IMR-90 (cell line): ENCODE data around the gene RNF130. TPM values are rescaled to one million over a fixed set of nuclear protein-coding genes. Genes with fewer than 3 reads are reported as not detected.

Experiments
- ATAC-seq: fragments of 200-7000 bp; cut with Tn5 transposase; 2 replicates; pipeline ENCODE4 v1.9.1; 2020; ENCODE audit warnings: low read depth, mild to moderate bottlenecking, moderate library complexity
- BruUV-seq: library from RNA; stranded (reverse); fragments of 400-500 nt; replicated peaks from 2 replicates; lab custom pipeline; 2021; lab: Mats Ljungman, UMichigan
- CTCF ChIA-PET: fragments of 300-600 bp; formaldehyde crosslinking; extraction: SDS; loops from one replicate; lab custom pipeline; 2021; ENCODE audit warnings: antibody characterized with exemption; lab: Yijun Ruan, JAX
- POLR2A ChIA-PET: fragments of 300-600 bp; sonication (Branson Sonifier 250); formaldehyde crosslinking; loops from one replicate; lab custom pipeline; 2022; ENCODE audit warnings: antibody characterized with exemption; ENCODE audit not compliant: unreplicated experiment; lab: Charles Lee
- DNase-seq: peaks from one replicate; pipeline ENCODE4 v3.0.0; 2013
- H2AFZ ChIP-seq: replicated peaks from 2 replicates; pipeline ENCODE3; 2013; ENCODE audit warnings: low read length, mild to moderate bottlenecking; ENCODE audit not compliant: poor library complexity
- H2AK5ac ChIP-seq: 2 replicates; pipeline ENCODE4 v1.6.1; 2013; ENCODE audit warnings: low read depth, low read length, inconsistent platforms
- H2AK9ac ChIP-seq: replicated peaks from 2 replicates; pipeline ENCODE3; 2013; ENCODE audit warnings: mild to moderate bottlenecking, low read depth, low read length, moderate library complexity; ENCODE audit not compliant: poor library complexity
- H2BK120ac ChIP-seq: 2 replicates; pipeline ENCODE4 v1.6.1; 2013; ENCODE audit warnings: low read depth, low read length, inconsistent platforms
- H2BK15ac ChIP-seq: 3 replicates; pipeline ENCODE4 v1.6.1; 2013; ENCODE audit warnings: low read depth, low read length, inconsistent platforms
- H2BK20ac ChIP-seq: 2 replicates; pipeline ENCODE4 v1.6.1; 2013; ENCODE audit warnings: low read depth, mild to moderate bottlenecking, inconsistent platforms, low read length, moderate library complexity
- H2BK5ac ChIP-seq: 2 replicates; pipeline ENCODE4 v1.6.1; 2013; ENCODE audit warnings: mild to moderate bottlenecking, low read depth, low read length, inconsistent platforms; ENCODE audit not compliant: poor library complexity, severe bottlenecking
- H3K14ac ChIP-seq: replicated peaks from 2 replicates; pipeline ENCODE4 v1.6.1; 2013; ENCODE audit warnings: low read depth, low read length, inconsistent platforms
- H3K18ac ChIP-seq: 2 replicates; pipeline ENCODE4 v1.6.1; 2013; ENCODE audit warnings: low read depth, low read length, control low read depth
- H3K23ac ChIP-seq: 2 replicates; pipeline ENCODE4 v1.6.1; 2013; ENCODE audit warnings: low read depth, low read length, inconsistent platforms
- H3K27ac ChIP-seq: 2 replicates; pipeline ENCODE4 v1.5.1; 2013; ENCODE audit warnings: mild to moderate bottlenecking, control low read depth, low read length; ENCODE audit not compliant: insufficient read depth
- H3K27me3 ChIP-seq: 2 replicates; pipeline ENCODE4 v1.6.1; 2013; ENCODE audit warnings: low read length; ENCODE audit not compliant: control insufficient read depth, insufficient read depth
- H3K36me3 ChIP-seq: 2 replicates; pipeline ENCODE4 v1.6.1; 2013; ENCODE audit warnings: low read length, mixed read lengths; ENCODE audit not compliant: control insufficient read depth, insufficient read depth
- H3K4ac ChIP-seq: 2 replicates; pipeline ENCODE4 v1.6.1; 2013; ENCODE audit warnings: low read depth, low read length, inconsistent platforms
- H3K4me1 ChIP-seq: 2 replicates; pipeline ENCODE4 v1.6.1; 2013; ENCODE audit warnings: low read length, mixed read lengths; ENCODE audit not compliant: control insufficient read depth, insufficient read depth
- H3K4me2 ChIP-seq: 2 replicates; pipeline ENCODE4 v1.6.1; 2013; ENCODE audit warnings: low read depth, mild to moderate bottlenecking, control low read depth, low read length, moderate library complexity
- H3K4me3 ChIP-seq: 2 replicates; pipeline ENCODE4 v1.5.1; 2013; ENCODE audit warnings: low read depth, mild to moderate bottlenecking, control low read depth, low read length, moderate library complexity; ENCODE audit not compliant: insufficient read depth
- H3K56ac ChIP-seq: 2 replicates; pipeline ENCODE4 v1.6.1; 2013; ENCODE audit warnings: low read length, inconsistent platforms; ENCODE audit not compliant: insufficient read depth; ENCODE audit errors: extremely low read depth
- H3K79me1 ChIP-seq, 2 experiments: 2 replicates each; pipeline ENCODE4 v1.6.1; 2013; ENCODE audit warnings: low read length in 2 of 2, inconsistent platforms in 1 of 2, low read depth in 1 of 2
- H3K9ac ChIP-seq: 2 replicates; pipeline ENCODE4 v1.6.1; 2013; ENCODE audit warnings: low read depth, low read length, control low read depth
- H3K9me1 ChIP-seq: 2 replicates; pipeline ENCODE4 v1.6.1; 2013; ENCODE audit warnings: low read length, inconsistent platforms; ENCODE audit not compliant: insufficient read depth
- H3K9me3 ChIP-seq: 2 replicates; pipeline ENCODE4 v1.6.1; 2013; ENCODE audit warnings: low read length; ENCODE audit not compliant: control insufficient read depth, insufficient read depth
- H4K20me1 ChIP-seq: 2 replicates; pipeline ENCODE4 v1.6.1; 2013; ENCODE audit warnings: low read length, inconsistent platforms; ENCODE audit not compliant: insufficient read depth
- H4K5ac ChIP-seq: 2 replicates; pipeline ENCODE4 v1.6.1; 2013; ENCODE audit warnings: mild to moderate bottlenecking, low read depth, low read length, control low read depth
- H4K8ac ChIP-seq, 2 experiments: 2 replicates each; pipeline ENCODE4 v1.6.1; 2013; ENCODE audit warnings: low read depth in 2 of 2, low read length in 2 of 2, control low read depth in 1 of 2, inconsistent platforms in 1 of 2
- H4K91ac ChIP-seq: 2 replicates; pipeline ENCODE4 v1.6.1; 2013; ENCODE audit warnings: low read depth, low read length, inconsistent platforms; ENCODE audit not compliant: insufficient read depth
- BHLHE40 ChIP-seq: fragments of 150-350 bp; IDR thresholded peaks from 2 replicates; pipeline ENCODE4 v1.6.1; 2016; ENCODE audit warnings: mild to moderate bottlenecking, low read depth, low read length
- CHD1 ChIP-seq: IDR thresholded peaks from 2 replicates; pipeline ENCODE4 v1.6.1; 2012; ENCODE audit warnings: low read depth, low read length, improper control_type of control experiment
- MAFK ChIP-seq: IDR thresholded peaks from 2 replicates; pipeline ENCODE4 v1.6.1; 2012; ENCODE audit warnings: low read depth, low read length, improper control_type of control experiment
- MAZ ChIP-seq: IDR thresholded peaks from 2 replicates; pipeline ENCODE4 v1.6.1; 2012; ENCODE audit warnings: low read depth, mild to moderate bottlenecking, low read length, improper control_type of control experiment, moderate library complexity, borderline replicate concordance
- MXI1 ChIP-seq: IDR thresholded peaks from 2 replicates; pipeline ENCODE4 v1.6.1; 2012; ENCODE audit warnings: low read depth, mild to moderate bottlenecking, low read length, moderate library complexity, borderline replicate concordance
- NFE2L2 ChIP-seq: fragments of 150-350 bp; IDR thresholded peaks from 2 replicates; pipeline ENCODE4 v1.6.1; 2016; ENCODE audit warnings: low read depth, mild to moderate bottlenecking, low read length
- POLR2A ChIP-seq: IDR thresholded peaks from 2 replicates; pipeline ENCODE4 v1.6.1; 2012; ENCODE audit warnings: mild to moderate bottlenecking, low read depth, low read length
- RCOR1 ChIP-seq: IDR thresholded peaks from 2 replicates; pipeline ENCODE4 v1.6.1; 2012; ENCODE audit warnings: mild to moderate bottlenecking, low read length, improper control_type of control experiment; ENCODE audit not compliant: insufficient replicate concordance
- RFX5 ChIP-seq: IDR thresholded peaks from 2 replicates; pipeline ENCODE4 v1.8.0; 2012; ENCODE audit warnings: low read depth, mild to moderate bottlenecking, low read length, moderate library complexity
- SMC3 ChIP-seq: fragments of 150-350 bp; IDR thresholded peaks from 2 replicates; pipeline ENCODE4 v1.6.1; 2016; ENCODE audit warnings: low read depth, mild to moderate bottlenecking, antibody characterized with exemption, low read length, moderate library complexity
- WGBS, 2 experiments: methylation state at CpG; one replicate each; pipeline versions ENCODE4 v1.1.5 to v1.1.7; 2013; ENCODE audit warnings: missing lambda C conversion rate in 2 of 2; ENCODE audit not compliant: insufficient read length in 1 of 2; ENCODE audit errors: extremely low coverage in 2 of 2; 5-methylcytosine and 5-hydroxymethylcytosine counted together
- dilution Hi-C: fragments of 300-500 bp; cut with HindIII; formaldehyde crosslinking; loops from one replicate; pipeline ENCODE4 v1.14.3; 2018; ENCODE audit warnings: low sequenced_read_pairs; ENCODE audit not compliant: unreplicated experiment
- in situ Hi-C: fragments of 300-500 bp; cut with MboI; formaldehyde crosslinking; loops from 3 replicates; pipeline ENCODE4 v1.14.3; 2019; ENCODE audit warnings: low sequenced_read_pairs, inconsistent platforms, mixed read lengths
- intact Hi-C: fragments of 100-400 bp; cut with micrococcal nuclease; formaldehyde crosslinking; loops from 2 replicates; pipeline ENCODE4 v1.10.0; 2022
- polyA plus RNA-seq, 3 experiments: library from polyadenylated mRNA; depleted of rRNA; stranded (reverse); fragments of >200 nt; gene quantifications; 2 replicates each; pipeline ENCODE4 v1.2.3, GENCODE V29; 2012; ENCODE audit warnings: low replicate concordance in 1 of 3
- total RNA-seq: library from RNA; depleted of rRNA; stranded (reverse); fragments of >200 nt; gene quantifications from 2 replicates; pipeline ENCODE4 v1.2.3, GENCODE V29; 2012
- TF ChIP-seq, protein P1 (sequence below): fragments of 150-350 bp; IDR thresholded peaks from 2 replicates; pipeline ENCODE4 v1.6.1; 2016; ENCODE audit warnings: low read depth, mild to moderate bottlenecking, low read length, moderate library complexity, borderline replicate concordance
- TF ChIP-seq, protein P2 (sequence below): conservative IDR thresholded peaks from 2 replicates; pipeline ENCODE4 v1.5.1; 2012; ENCODE audit warnings: mild to moderate bottlenecking, low read depth, low read length, improper control_type of control experiment

Gene RNF130
- total and polyA plus RNA-seq, 2 of the 4 experiments (the other 2 are of a cell fraction) = 12.9 to 21.7 TPM

DNA sequence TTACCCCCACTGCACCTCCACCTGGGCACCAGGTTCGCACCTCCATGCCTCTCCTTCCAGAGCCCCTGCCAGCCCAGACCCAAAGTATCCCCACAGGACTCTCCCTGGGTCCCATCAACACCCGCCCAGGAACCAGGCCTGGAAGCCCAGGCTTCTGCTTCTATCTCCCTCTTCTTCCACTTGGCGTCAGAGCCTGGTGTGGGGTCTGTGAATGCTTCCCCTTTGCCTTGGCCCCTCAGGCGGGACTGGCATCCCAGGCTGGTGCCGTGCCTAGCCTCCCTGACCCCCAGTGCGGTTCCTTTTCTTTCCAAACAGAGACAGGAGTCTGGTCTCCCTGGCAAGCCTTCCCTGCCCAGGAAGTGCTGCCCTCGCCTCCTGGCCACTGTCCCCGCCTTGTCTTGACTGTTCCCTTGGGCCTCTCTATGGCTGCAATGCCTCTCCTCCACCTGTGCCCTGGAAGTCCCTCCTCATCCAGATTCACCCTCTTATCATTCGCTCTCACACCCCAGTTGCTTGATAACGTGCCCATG lies 156.1 kb downstream of the RNF130 start:
- no peaks in the 10 kb centered on the region for H3K9me3 ChIP-seq
- ATAC-seq (no peak), DNase-seq (no peak)
- in situ Hi-C loops = no loop called here
- no peak overlapping the region for H2BK20ac ChIP-seq
- H3K14ac ChIP-seq = no peak overlapping the region
- peaks cover 5% of the 10 kb centered on the region for H3K9me1 ChIP-seq
- ChIA-PET POLR2A (no interaction called here), CTCF (no interaction called here)
- no peak overlapping the region for H4K8ac ChIP-seq
- no peaks in the 10 kb centered on the region for H3K36me3 ChIP-seq
- H3K4ac ChIP-seq = no peak overlapping the region
- no peak overlapping the region for H3K18ac ChIP-seq
- H2AFZ ChIP-seq = no peak overlapping the region
- no peak overlapping the region for H4K91ac ChIP-seq
- H2BK5ac ChIP-seq = no peak overlapping the region
- H3K27ac ChIP-seq = no peak overlapping the region
- peaks cover 3% of the 10 kb centered on the region; the same call in 1 of the 2 replicates for H3K27me3 ChIP-seq
- no peak overlapping the region for H2BK15ac ChIP-seq
- no peak overlapping the region for H3K56ac ChIP-seq
- H2AK9ac ChIP-seq = no peak overlapping the region
- no peak overlapping the region for H3K23ac ChIP-seq
- no peak overlapping the region for H3K4me3 ChIP-seq
- dilution Hi-C loops = no loop called here
- H4K20me1 ChIP-seq = no peaks in the 10 kb centered on the region
- no TSS peak for BruUV-seq
- H3K79me1 ChIP-seq = no peaks in the 10 kb centered on the region
- H3K9ac ChIP-seq = no peak overlapping the region
- no peak overlapping the region for H4K5ac ChIP-seq
- WGBS, 2 experiments = 80% methylated on average over 5 of the region's 10 CpGs; no CpG with 5 or more reads in 1 of the 2 experiments
- peaks cover 7% of the 10 kb centered on the region for H3K4me1 ChIP-seq
- TF ChIP-seq RFX5 = no peak
- TF ChIP-seq BHLHE40 = no peak
- no peak for TF ChIP-seq MAZ
- no peak for TF ChIP-seq RCOR1
- TF ChIP-seq MAFK = no peak
- TF ChIP-seq, protein P1, sequence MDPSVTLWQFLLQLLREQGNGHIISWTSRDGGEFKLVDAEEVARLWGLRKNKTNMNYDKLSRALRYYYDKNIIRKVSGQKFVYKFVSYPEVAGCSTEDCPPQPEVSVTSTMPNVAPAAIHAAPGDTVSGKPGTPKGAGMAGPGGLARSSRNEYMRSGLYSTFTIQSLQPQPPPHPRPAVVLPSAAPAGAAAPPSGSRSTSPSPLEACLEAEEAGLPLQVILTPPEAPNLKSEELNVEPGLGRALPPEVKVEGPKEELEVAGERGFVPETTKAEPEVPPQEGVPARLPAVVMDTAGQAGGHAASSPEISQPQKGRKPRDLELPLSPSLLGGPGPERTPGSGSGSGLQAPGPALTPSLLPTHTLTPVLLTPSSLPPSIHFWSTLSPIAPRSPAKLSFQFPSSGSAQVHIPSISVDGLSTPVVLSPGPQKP = no peak
- no peak for TF ChIP-seq POLR2A
- no peak for TF ChIP-seq SMC3
- TF ChIP-seq, protein P2, sequence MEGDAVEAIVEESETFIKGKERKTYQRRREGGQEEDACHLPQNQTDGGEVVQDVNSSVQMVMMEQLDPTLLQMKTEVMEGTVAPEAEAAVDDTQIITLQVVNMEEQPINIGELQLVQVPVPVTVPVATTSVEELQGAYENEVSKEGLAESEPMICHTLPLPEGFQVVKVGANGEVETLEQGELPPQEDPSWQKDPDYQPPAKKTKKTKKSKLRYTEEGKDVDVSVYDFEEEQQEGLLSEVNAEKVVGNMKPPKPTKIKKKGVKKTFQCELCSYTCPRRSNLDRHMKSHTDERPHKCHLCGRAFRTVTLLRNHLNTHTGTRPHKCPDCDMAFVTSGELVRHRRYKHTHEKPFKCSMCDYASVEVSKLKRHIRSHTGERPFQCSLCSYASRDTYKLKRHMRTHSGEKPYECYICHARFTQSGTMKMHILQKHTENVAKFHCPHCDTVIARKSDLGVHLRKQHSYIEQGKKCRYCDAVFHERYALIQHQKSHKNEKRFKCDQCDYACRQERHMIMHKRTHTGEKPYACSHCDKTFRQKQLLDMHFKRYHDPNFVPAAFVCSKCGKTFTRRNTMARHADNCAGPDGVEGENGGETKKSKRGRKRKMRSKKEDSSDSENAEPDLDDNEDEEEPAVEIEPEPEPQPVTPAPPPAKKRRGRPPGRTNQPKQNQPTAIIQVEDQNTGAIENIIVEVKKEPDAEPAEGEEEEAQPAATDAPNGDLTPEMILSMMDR = no peak
- TF ChIP-seq MXI1 = no peak
- no peak for TF ChIP-seq NFE2L2
- TF ChIP-seq CHD1 = no peak
- no peak overlapping the region for H3K4me2 ChIP-seq
- intact Hi-C loops = no loop called here
- H2AK5ac ChIP-seq = no peak overlapping the region
- H2BK120ac ChIP-seq = no peak overlapping the region
